Endodermal cell (in vitro differentiated cells): Measurements from ENCODE around the gene SLX9. TPM values are rescaled to one million over a fixed set of nuclear protein-coding genes. Genes with fewer than 3 reads are reported as not detected.

Experiments used
- DNase-seq: peaks from one replicate; pipeline ENCODE4 v3.0.0-alpha.2; 2017
- H3K27ac ChIP-seq: 2 replicates; pipeline ENCODE4 v1.5.1; 2013; ENCODE audit warnings: mild to moderate bottlenecking, low read depth, low read length, moderate library complexity
- H3K27me3 ChIP-seq: 2 replicates; pipeline ENCODE4 v1.6.1; 2013; ENCODE audit warnings: mild to moderate bottlenecking, low read length, moderate library complexity; ENCODE audit not compliant: insufficient read depth, control insufficient read depth, poor library complexity, severe bottlenecking
- H3K36me3 ChIP-seq: 2 replicates; pipeline ENCODE4 v1.7.0; 2013; ENCODE audit warnings: mild to moderate bottlenecking, low read length, moderate library complexity; ENCODE audit not compliant: control insufficient read depth, insufficient read depth
- H3K4me1 ChIP-seq: one replicate; pipeline ENCODE4 v1.7.0; 2013; ENCODE audit warnings: low read length; ENCODE audit not compliant: control insufficient read depth, insufficient read depth
- H3K4me3 ChIP-seq: 2 replicates; pipeline ENCODE4 v1.5.1; 2013; ENCODE audit warnings: mild to moderate bottlenecking, low read length, moderate library complexity
- H3K9ac ChIP-seq: 2 replicates; pipeline ENCODE4 v1.6.1; 2013; ENCODE audit warnings: mild to moderate bottlenecking, low read length, moderate library complexity; ENCODE audit not compliant: poor library complexity, severe bottlenecking; ENCODE audit errors: extremely low read depth
- H3K9me3 ChIP-seq: 2 replicates; pipeline ENCODE4 v1.6.1; 2013; ENCODE audit warnings: mild to moderate bottlenecking, low read length, moderate library complexity; ENCODE audit not compliant: control insufficient read depth
- H3K27ac Mint-ChIP-seq: 2 replicates; pipeline ENCODE4 v1.8.0; 2020; ENCODE audit warnings: mixed read lengths
- H3K27me3 Mint-ChIP-seq: 2 replicates; pipeline ENCODE4 v1.8.0; 2021; ENCODE audit warnings: mild to moderate bottlenecking, mixed read lengths; ENCODE audit not compliant: insufficient read depth
- H3K36me3 Mint-ChIP-seq: 2 replicates; pipeline ENCODE4 v1.8.0; 2020; ENCODE audit warnings: low read depth, mixed read lengths
- H3K4me1 Mint-ChIP-seq: 2 replicates; pipeline ENCODE4 v1.8.0; 2020; ENCODE audit warnings: mixed read lengths
- H3K4me3 Mint-ChIP-seq: 2 replicates; pipeline ENCODE4 v1.8.0; 2020; ENCODE audit warnings: mild to moderate bottlenecking, moderate library complexity, mixed read lengths
- H3K9me3 Mint-ChIP-seq: 2 replicates; pipeline ENCODE4 v1.8.0; 2020; ENCODE audit warnings: mild to moderate bottlenecking, mixed read lengths
- CTCF ChIP-seq: fragments of 200-600 bp; sonication (generic); conservative IDR thresholded peaks from 2 replicates; pipeline ENCODE4 v1.5.0; 2021; ENCODE audit warnings: antibody characterized with exemption, mild to moderate bottlenecking
- WGBS, 2 experiments: methylation state at CpG; one replicate each; pipeline versions ENCODE4 v1.1.5 to v1.1.7; 2013; ENCODE audit warnings: missing lambda C conversion rate in 2 of 2, mixed read lengths in 1 of 2; ENCODE audit not compliant: insufficient coverage in 1 of 2, insufficient read length in 1 of 2; 5-methylcytosine and 5-hydroxymethylcytosine counted together
- total RNA-seq, 2 donors: library from RNA; stranded (reverse); fragmentation: NEBNext Ultra II Directional in 1 of 2; extraction: Animal tissue kit (Norgen Biotek cat#: 25700) in 1 of 2; gene quantifications; 2 replicates in 1 of 2; 3 replicates in 1 of 2; pipeline ENCODE4 v1.2.1, GENCODE V29; 2021

Gene SLX9
- total RNA-seq, 2 donors from 2014 or later, result 38.0 to 48.9 TPM

- Histone ChIP-seq H3K9ac (no peak overlapping the region), H3K27me3 (no peaks in the 10 kb centered on the region), H3K9me3 (no peaks in the 10 kb centered on the region), H3K36me3 (no peaks in the 10 kb centered on the region), H3K4me3 (no peak overlapping the region), H3K27ac (no peak overlapping the region), H3K4me1 (no peaks in the 10 kb centered on the region)
- Mint-ChIP-seq H3K4me3 (no peak overlapping the region), H3K27ac (no peak overlapping the region), H3K27me3 (no peaks in the 10 kb centered on the region), H3K9me3 (no peaks in the 10 kb centered on the region), H3K4me1 (no peaks in the 10 kb centered on the region), H3K36me3 (no peaks in the 10 kb centered on the region)
- no peak for DNase-seq
- TF ChIP-seq CTCF, result no peak
- WGBS, 2 experiments, result 81 to 84% methylated on average over 7 to 36 of the region's 36 CpGs
Measured at GRCh38 chr21:44996983-44997936, 57.4 kb downstream of the SLX9 start.

- no peaks in the 10 kb centered on the region for H3K36me3 ChIP-seq
- no peak for DNase-seq
- 86 to 91% methylated on average over 6 to 10 of the region's 10 CpGs for WGBS, 2 experiments
- peaks cover 4% of the 10 kb centered on the region for H3K4me1 Mint-ChIP-seq
- H3K27ac Mint-ChIP-seq, result no peak overlapping the region
- H3K9me3 Mint-ChIP-seq, result no peaks in the 10 kb centered on the region
- no peak overlapping the region for H3K27ac ChIP-seq
- no peaks in the 10 kb centered on the region for H3K9me3 ChIP-seq
- no peak overlapping the region for H3K9ac ChIP-seq
- no peaks in the 10 kb centered on the region for H3K27me3 ChIP-seq
- H3K4me3 ChIP-seq, result no peak overlapping the region
- H3K4me3 Mint-ChIP-seq, result no peak overlapping the region
- TF ChIP-seq CTCF, result no peak
- H3K27me3 Mint-ChIP-seq, result no peaks in the 10 kb centered on the region
- peaks cover 5% of the 10 kb centered on the region for H3K4me1 ChIP-seq
- H3K36me3 Mint-ChIP-seq, result no peaks in the 10 kb centered on the region
Measured at GRCh38 chr21:44998086-44998620, 58.3 kb downstream of the SLX9 start.

- Histone ChIP-seq H3K9me3 (no peaks in the 10 kb centered on the region), H3K4me1 (peaks cover 12% of the 10 kb centered on the region), H3K27me3 (no peaks in the 10 kb centered on the region), H3K36me3 (no peaks in the 10 kb centered on the region), H3K27ac (no peak overlapping the region), H3K4me3 (no peak overlapping the region), H3K9ac (no peak overlapping the region)
- WGBS, 2 experiments, result 92 to 94% methylated on average over 25 to 32 of the region's 32 CpGs
- Mint-ChIP-seq H3K27me3 (no peaks in the 10 kb centered on the region), H3K9me3 (no peaks in the 10 kb centered on the region), H3K4me1 (peaks cover 8% of the 10 kb centered on the region), H3K27ac (no peak overlapping the region), H3K4me3 (no peak overlapping the region), H3K36me3 (no peaks in the 10 kb centered on the region)
- no peak for TF ChIP-seq CTCF
- DNase-seq, result no peak
Measured at GRCh38 chr21:44998621-44999427, 59.0 kb downstream of the SLX9 start.
